Left ventricle myocardium superior (tissue), 1 donor: ENCODE data around the gene CEP78. TPM values are rescaled to one million over a fixed set of nuclear protein-coding genes. Genes with fewer than 3 reads are reported as not detected.

Experiments
- ATAC-seq: fragments of 200-7000 bp; cut with Tn5 transposase; one replicate; pipeline ENCODE4 v1.9.1; 2020; ENCODE audit warnings: mild to moderate bottlenecking, moderate library complexity
- DNase-seq: peaks from one replicate; pipeline ENCODE4 v3.0.0-alpha.2; 2020
- intact Hi-C: fragments of 100-400 bp; cut with micrococcal nuclease; formaldehyde crosslinking; loops from one replicate; pipeline ENCODE4 v1.11.0; 2022
- total RNA-seq: library from RNA; stranded (reverse); fragmentation: NEBNext Ultra II Directional; extraction: Animal tissue kit (Norgen Biotek cat#: 25700); gene quantifications from one replicate; pipeline ENCODE4 v1.2.1, GENCODE V29; 2021
- donor health status: DM: no; HTN: yes; CAD: no; lungs with severe emphysema.

Gene CEP78
- total RNA-seq, 1 donor from 2014 or later = 3.6 TPM

DNA sequence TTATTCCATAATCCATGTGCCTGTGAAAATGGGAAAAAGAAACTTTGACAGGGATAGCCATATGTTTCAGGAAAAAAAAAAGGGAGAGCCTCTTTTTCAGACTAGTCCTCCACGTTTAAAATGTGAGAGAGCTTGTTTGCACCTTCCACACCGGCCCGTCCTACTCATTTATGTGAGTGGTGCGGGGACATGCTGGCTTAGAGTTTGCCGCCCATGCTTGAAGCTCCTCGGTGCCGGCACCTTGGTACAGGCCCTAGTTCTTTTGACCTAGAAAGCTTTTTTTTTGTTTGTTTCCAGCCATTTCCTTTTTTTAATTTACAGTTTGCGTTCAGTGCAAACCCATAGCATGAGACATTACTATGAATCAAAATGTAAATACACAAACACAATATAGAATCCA is 88.8 kb downstream of the CEP78 start:
- no peak for ATAC-seq
- intact Hi-C loops = no loop called here

GRCh38 chr9:78325343-78325742 is 89.5 kb downstream of the CEP78 start:
- DNase-seq (no peak), ATAC-seq (peak; percentile 51)
- intact Hi-C loops = no loop called here

More for the DNA sequence above, 88.8 kb downstream of the CEP78 start:
- DNase-seq = no peak

DNA sequence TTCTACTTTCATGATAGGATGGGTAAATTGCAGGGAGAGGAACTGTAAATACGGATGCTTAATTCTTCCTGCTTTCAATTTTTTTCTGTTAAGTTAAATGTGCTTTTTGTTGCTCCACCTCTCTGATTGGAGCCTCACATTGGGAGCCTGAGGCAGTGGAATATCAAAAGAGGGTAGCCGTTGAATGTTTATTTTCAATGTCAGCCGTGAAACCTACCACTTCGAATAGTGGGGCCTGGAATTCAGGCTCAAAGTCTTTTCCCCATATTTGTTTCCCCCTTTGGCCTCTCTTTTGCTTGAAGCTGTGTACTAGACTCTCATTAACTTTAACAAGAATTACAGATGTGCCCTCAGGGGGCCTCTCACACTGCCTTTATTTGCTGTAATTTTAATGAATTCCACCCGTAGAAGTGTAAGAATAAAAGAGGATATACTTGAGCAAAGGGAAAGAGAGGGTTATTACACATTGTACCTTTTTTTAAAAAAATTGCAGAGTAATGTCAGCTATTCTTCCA is 90.0 kb downstream of the CEP78 start:
- intact Hi-C loops = no loop called here
- no peak for ATAC-seq

GRCh38 chr9:78326564-78326963 is 90.7 kb downstream of the CEP78 start:
- intact Hi-C loops = no loop called here
- ATAC-seq (no peak), DNase-seq (no peak)

More for the DNA sequence above, 90.0 kb downstream of the CEP78 start:
- no peak for DNase-seq

Other genes starting within 250 kb of the CEP78 start
- 13.7 TPM for gene GNAQ, start 204.3 kb upstream of the CEP78 start, total RNA-seq
- 0.79 TPM for gene PSAT1, start 61.0 kb downstream of the CEP78 start, total RNA-seq